ENCODE data around the gene PLEKHB1.

GRCh38 chr11:73648571-73649046 is 2.2 kb downstream of the PLEKHB1 start:
- TF ChIP-seq CTCF (IDR thresholded peaks at IDR 0.05 in 4 of 5, conservative IDR thresholded peaks at IDR 0.05 in 1 of 5) (no peak), POLR2A (IDR thresholded peaks at IDR 0.05) (no peak)

Data from gastrocnemius medialis (tissue), 4 donors.